ENCODE data around the gene LUC7L2. TPM values are rescaled to one million over a fixed set of nuclear protein-coding genes. Genes with fewer than 3 reads are reported as not detected.
"Not testable (repeated sequence)": the region's sequence is repeated elsewhere in the genome, so short reads cannot be mapped to it uniquely, and the experiment has no call there.

The LUC7L2 gene
- total and polyA plus RNA-seq, 2 experiments from 2014 or later = 39.7 to 47.3 TPM

DNA sequence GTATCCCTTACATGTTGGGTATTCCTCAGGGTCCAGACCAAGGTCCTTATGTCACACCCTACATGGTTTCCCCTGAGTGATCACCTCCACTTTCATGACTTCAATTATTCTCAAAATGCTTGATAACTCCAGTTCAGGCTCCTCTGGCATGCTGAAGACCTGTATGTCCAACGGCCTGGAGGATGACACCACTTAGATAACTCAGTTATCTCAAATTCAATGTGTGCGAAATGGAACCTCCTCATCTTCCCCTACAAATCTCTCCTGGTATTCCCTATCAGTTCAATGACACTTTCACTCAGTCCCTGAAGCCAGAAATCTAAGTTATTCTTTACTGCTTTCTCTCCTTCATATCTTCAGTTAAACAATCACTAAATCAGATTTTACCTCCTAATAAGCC is 8.7 kb upstream of the LUC7L2 start:
- 98% methylated on average over 2 of the region's 2 CpGs for WGBS, 2 experiments (ENCODE audit: low coverage in 1 of 2, low lambda C conversion rate in 2 of 2, missing lambda C conversion rate in 2 of 2)
- H3K27me3 ChIP-seq (replicated peaks; ENCODE audit: insufficient read depth) = no peaks in the 10 kb centered on the region

DNA sequence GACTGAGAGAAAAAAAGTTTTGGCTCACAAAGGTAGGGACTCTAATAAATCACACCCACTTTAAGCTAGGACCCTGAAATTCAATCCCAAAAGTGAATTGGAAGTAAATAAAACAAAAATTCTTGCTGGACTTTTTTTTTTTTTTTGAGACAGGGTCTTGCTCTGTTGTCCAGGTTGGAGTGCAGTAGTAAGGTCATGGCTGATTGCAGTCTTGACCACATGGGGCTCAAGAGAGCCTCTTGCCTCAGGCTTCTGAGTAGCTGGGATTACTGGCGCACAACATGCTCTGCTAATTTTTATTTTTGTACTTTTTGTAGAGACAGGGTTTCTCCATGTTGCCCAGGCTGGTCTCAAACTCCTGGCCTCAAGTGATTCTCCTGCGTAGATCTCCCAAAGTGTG is 5.0 kb upstream of the LUC7L2 start:
- peaks cover 17% of the 10 kb centered on the region for H3F3A ChIP-seq (ENCODE audit: insufficient read depth)
- no peaks in the 10 kb centered on the region for H3K9me3 ChIP-seq (ENCODE audit: low read depth)
- no peak overlapping the region for H3K9ac ChIP-seq
- H3K9me2 ChIP-seq (ENCODE audit: insufficient read depth) = no peaks in the 10 kb centered on the region
- no peaks in the 10 kb centered on the region for H3K36me3 ChIP-seq (ENCODE audit: low read depth)
- H3K4me1 ChIP-seq (ENCODE audit: insufficient read depth) = 0 out of 2 replicates have a peak, but pooled peaks cover 5% of the 10 kb centered on the region
- no peaks in the 10 kb centered on the region for H4K20me1 ChIP-seq (ENCODE audit: insufficient read depth)
- in situ Hi-C loops (cut with MboI) = no loop called here
- H3K4me2 ChIP-seq (ENCODE audit: unreplicated experiment) = no peak overlapping the region
- 100% methylated on average over 2 of the region's 2 CpGs for whole genome bisulfite sequencing, 2 experiments (ENCODE audit: low coverage in 1 of 2, low lambda C conversion rate in 2 of 2, missing lambda C conversion rate in 2 of 2)
- H3K27ac ChIP-seq = no peak overlapping the region
- peaks cover 19% of the 10 kb centered on the region for H3K79me2 ChIP-seq (ENCODE audit: insufficient read depth)
- H2AFZ ChIP-seq = no peak overlapping the region
- H3K27me3 ChIP-seq (replicated peaks; ENCODE audit: insufficient read depth) = no peaks in the 10 kb centered on the region
- H3K4me3 ChIP-seq = no peak overlapping the region
- no peak for DNase-seq
- TF ChIP-seq EZH2 (IDR thresholded peaks at IDR 0.05; ENCODE audit: insufficient read depth, poor library complexity, severe bottlenecking) (no peak), EZH2phosphoT487 (IDR thresholded peaks at IDR 0.05; ENCODE audit: insufficient read depth, low read depth) (no peak)

More for the DNA sequence above, 8.7 kb upstream of the LUC7L2 start:
- DNase-seq = no peak
- no peaks in the 10 kb centered on the region for H4K20me1 ChIP-seq (ENCODE audit: insufficient read depth)
- no peak overlapping the region for H3K9ac ChIP-seq
- no peak overlapping the region for H3K27ac ChIP-seq
- no peak overlapping the region for H3K4me3 ChIP-seq
- no peaks in the 10 kb centered on the region for H3K9me2 ChIP-seq (ENCODE audit: insufficient read depth)
- no peak overlapping the region for H2AFZ ChIP-seq
- H3K4me2 ChIP-seq (ENCODE audit: unreplicated experiment) = no peak overlapping the region
- in situ Hi-C loops (cut with MboI) = no loop called here
- H3K9me3 ChIP-seq (ENCODE audit: low read depth) = no peaks in the 10 kb centered on the region
- H3F3A ChIP-seq (ENCODE audit: insufficient read depth) = no peaks in the 10 kb centered on the region; the same call in 1 of the 2 replicates
- H3K79me2 ChIP-seq (ENCODE audit: insufficient read depth) = no peaks in the 10 kb centered on the region; the same call in 1 of the 2 replicates
- peaks cover 4% of the 10 kb centered on the region; the same call in 1 of the 2 replicates for H3K36me3 ChIP-seq (ENCODE audit: low read depth)
- TF ChIP-seq EZH2phosphoT487 (IDR thresholded peaks at IDR 0.05; ENCODE audit: insufficient read depth, low read depth) (no peak), EZH2 (IDR thresholded peaks at IDR 0.05; ENCODE audit: insufficient read depth, poor library complexity, severe bottlenecking) (no peak)
- H3K4me1 ChIP-seq (ENCODE audit: insufficient read depth) = no peaks in the 10 kb centered on the region

DNA sequence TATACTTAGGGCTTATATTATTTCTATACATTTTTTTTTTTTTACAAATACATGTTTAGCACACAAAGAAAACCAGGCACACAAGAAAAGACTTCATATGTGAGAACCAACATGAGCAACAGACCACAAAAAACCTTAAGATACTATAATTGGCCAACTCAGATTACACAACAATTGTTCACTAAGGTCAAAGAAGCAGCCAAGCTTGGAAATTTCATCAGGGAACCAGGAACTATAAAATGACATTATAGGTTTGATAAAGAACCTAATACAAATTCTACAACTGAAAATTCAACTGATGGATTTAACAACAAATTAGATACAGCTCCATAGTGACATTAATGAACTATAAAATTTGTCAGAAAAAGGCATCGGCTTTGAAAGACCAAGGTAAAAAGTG is 4.4 kb upstream of the LUC7L2 start:
- H3K9ac ChIP-seq = no peak overlapping the region
- no peaks in the 10 kb centered on the region for H3K9me3 ChIP-seq (ENCODE audit: low read depth)
- H4K20me1 ChIP-seq (ENCODE audit: insufficient read depth) = no peaks in the 10 kb centered on the region
- DNase-seq = peak; percentile 51
- no peak overlapping the region for H3K4me2 ChIP-seq (ENCODE audit: unreplicated experiment)
- peaks cover 17% of the 10 kb centered on the region for H3F3A ChIP-seq (ENCODE audit: insufficient read depth)
- TF ChIP-seq EZH2 (IDR thresholded peaks at IDR 0.05; ENCODE audit: insufficient read depth, poor library complexity, severe bottlenecking) (no peak), EZH2phosphoT487 (IDR thresholded peaks at IDR 0.05; ENCODE audit: insufficient read depth, low read depth) (no peak)
- in situ Hi-C loops (cut with MboI) = no loop called here
- H2AFZ ChIP-seq = no peak overlapping the region
- no peak overlapping the region for H3K4me3 ChIP-seq
- H3K4me1 ChIP-seq (ENCODE audit: insufficient read depth) = 0 out of 2 replicates have a peak, but pooled peaks cover 5% of the 10 kb centered on the region
- WGBS, 2 experiments (ENCODE audit: low coverage in 1 of 2, low lambda C conversion rate in 2 of 2, missing lambda C conversion rate in 2 of 2) = 97% methylated on average over 1 of the region's 1 CpG
- H3K36me3 ChIP-seq (ENCODE audit: low read depth) = no peaks in the 10 kb centered on the region
- no peak overlapping the region for H3K27ac ChIP-seq
- H3K79me2 ChIP-seq (ENCODE audit: insufficient read depth) = peaks cover 20% of the 10 kb centered on the region
- H3K27me3 ChIP-seq (replicated peaks; ENCODE audit: insufficient read depth) = no peaks in the 10 kb centered on the region
- H3K9me2 ChIP-seq (ENCODE audit: insufficient read depth) = no peaks in the 10 kb centered on the region

DNA sequence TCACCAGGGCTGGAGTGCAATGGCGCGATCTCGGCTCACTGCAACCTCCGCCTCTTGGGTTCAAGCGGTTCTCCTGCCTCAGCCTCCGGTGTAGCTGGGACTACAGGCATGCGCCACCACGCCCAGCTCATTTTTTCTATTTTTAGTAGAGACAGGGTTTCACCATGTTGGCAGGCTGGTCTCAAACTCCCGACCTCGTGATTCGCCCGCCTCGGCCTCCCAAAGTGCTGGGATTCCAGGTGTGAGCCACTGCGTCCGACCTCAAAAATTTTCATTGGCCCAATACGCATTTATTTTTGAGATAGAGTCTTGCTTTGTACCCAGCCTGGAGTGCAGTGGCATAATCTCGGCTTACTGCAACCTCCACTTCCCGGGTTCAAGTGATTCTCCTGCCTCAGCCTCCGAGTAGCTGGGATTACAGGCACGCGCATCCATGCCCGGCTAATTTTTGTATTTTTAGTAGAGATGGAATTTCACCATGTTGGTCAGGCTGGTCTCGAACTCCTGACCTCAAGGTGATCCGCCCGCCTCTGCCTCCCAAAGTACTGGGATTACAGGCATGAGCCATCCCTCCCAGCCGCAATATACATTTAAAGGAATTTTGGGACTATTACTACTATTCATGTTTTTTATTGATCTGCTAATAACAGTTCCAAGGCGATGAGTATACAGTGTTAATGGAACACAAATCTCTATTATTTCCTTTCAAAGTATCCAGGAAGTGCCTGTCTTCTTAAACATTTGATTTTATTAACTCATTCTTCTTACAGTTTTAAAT is 1.8 kb upstream of the LUC7L2 start:
- H3K27ac ChIP-seq = peak overlapping the region; percentile 98
- H4K20me1 ChIP-seq (ENCODE audit: insufficient read depth); H3K27me3 ChIP-seq (replicated peaks; ENCODE audit: insufficient read depth); H3K36me3 ChIP-seq (ENCODE audit: low read depth); in situ Hi-C loops (cut with MboI); H3K9me3 ChIP-seq (ENCODE audit: low read depth); H3K9me2 ChIP-seq (ENCODE audit: insufficient read depth): not testable (repeated sequence)
- H3K9ac ChIP-seq = peak overlapping the region; percentile 98
- H3K4me1 ChIP-seq (ENCODE audit: insufficient read depth) = peaks cover 22% of the 10 kb centered on the region
- H3K4me3 ChIP-seq = peak overlapping the region; percentile 98
- H3K4me2 ChIP-seq (ENCODE audit: unreplicated experiment) = peak overlapping the region; percentile 84
- peak overlapping the region; percentile 84 for H2AFZ ChIP-seq
- WGBS, 2 experiments (ENCODE audit: low coverage in 1 of 2, low lambda C conversion rate in 2 of 2, missing lambda C conversion rate in 2 of 2) = 93 to 95% methylated on average over 26 to 27 of the region's 27 CpGs
- H3K79me2 ChIP-seq (ENCODE audit: insufficient read depth) = peaks cover 46% of the 10 kb centered on the region
- peak; percentile 15 for DNase-seq
- H3F3A ChIP-seq (ENCODE audit: insufficient read depth) = peaks cover 24% of the 10 kb centered on the region
